SK-N-SH treated with all-trans-retinoic acid at 6 μM for 48 hours (cell line): Measurements from ENCODE around the gene FAM174B.

Source experiments
- OSR1 ChIP-seq: fragments of 250-450 bp; sonication (Bioruptor Pico); IDR thresholded peaks from 2 replicates; pipeline ENCODE4 v1.8.0; 2022; ENCODE audit warnings: moderate library complexity, mild to moderate bottlenecking, inconsistent platforms
- ZNF565 ChIP-seq: fragments of 450-650 bp; formaldehyde crosslinking; conservative IDR thresholded peaks from 2 replicates; pipeline ENCODE4 v1.5.0; 2020; ENCODE audit warnings: low read depth, mild to moderate bottlenecking, moderate library complexity

GRCh38 chr15:92636401-92636907, 19.1 kb downstream of the FAM174B start:
- TF ChIP-seq OSR1 (CRISPR knock-in tag) (no peak), ZNF565 (no peak)
